GM12878 (cell line): Measurements from ENCODE around the gene IL1RL2. TPM values are rescaled to one million over a fixed set of nuclear protein-coding genes. Genes with fewer than 3 reads are reported as not detected.

ENCODE experiments used
- ATAC-seq: fragments of 200-7000 bp; cut with Tn5 transposase; 3 replicates; pipeline ENCODE4 v1.9.1; 2020; ENCODE audit warnings: mild to moderate bottlenecking, moderate library complexity
- BruUV-seq: library from RNA; stranded (reverse); fragments of 400-500 nt; replicated peaks from 2 replicates; lab custom pipeline; 2021; lab: Mats Ljungman, UMichigan
- CTCF ChIA-PET: fragments of 300-600 bp; sonication (Branson Sonifier 250); formaldehyde crosslinking; extraction: SDS; loops from one replicate; lab custom pipeline; 2021; ENCODE audit warnings: inconsistent platforms; lab: Yijun Ruan, JAX
- POLR2A ChIA-PET: fragments of 350-600 bp; formaldehyde crosslinking; extraction: SDS; loops from one replicate; lab custom pipeline; 2021; ENCODE audit warnings: inconsistent platforms; lab: Charles Lee
- RAD21 ChIA-PET: fragments of 300-600 bp; sonication (Branson Sonifier 250); formaldehyde crosslinking; loops from one replicate; lab custom pipeline; 2023; ENCODE audit warnings: antibody characterized with exemption; ENCODE audit not compliant: unreplicated experiment; lab: Charles Lee
- SMC1A ChIA-PET: fragments of 300-600 bp; sonication (Branson Sonifier 250); formaldehyde crosslinking; loops from one replicate; lab custom pipeline; 2023; ENCODE audit not compliant: unreplicated experiment, uncharacterized antibody; lab: Charles Lee
- DNase-seq: peaks from one replicate; pipeline ENCODE4 v3.0.0-alpha.2; 2011; ENCODE audit warnings: low read depth, low spot score
- FAIRE-seq: peaks from 3 replicates; lab custom pipeline; 2011; peaks lifted over from hg19 to GRCh38; lab: Jason Lieb, UNC
- H2AFZ ChIP-seq: 2 replicates; pipeline ENCODE4 v1.6.0; 2011; ENCODE audit warnings: low read depth, low read length, control low read depth; ENCODE audit not compliant: control insufficient read depth
- H3K27ac ChIP-seq: 2 replicates; pipeline ENCODE4 v1.5.1; 2011; ENCODE audit warnings: control low read depth; ENCODE audit not compliant: control insufficient read depth, insufficient read depth
- H3K27me3 ChIP-seq, 2 experiments: replicated peaks in 1 of 2; 2 replicates each; pipeline versions ENCODE4 v1.6.0 to v1.6.1; 2011; ENCODE audit warnings: low read length in 1 of 2; ENCODE audit not compliant: control insufficient read depth in 2 of 2, insufficient read depth in 2 of 2
- H3K36me3 ChIP-seq, 2 experiments: 2 replicates each; pipeline ENCODE4 v1.5.1; 2011; ENCODE audit warnings: low read length in 1 of 2; ENCODE audit not compliant: control insufficient read depth in 2 of 2, insufficient read depth in 2 of 2
- H3K4me1 ChIP-seq: 2 replicates; pipeline ENCODE4 v1.6.1; 2011; ENCODE audit warnings: mild to moderate bottlenecking, low read length, moderate library complexity, mixed read lengths; ENCODE audit not compliant: control insufficient read depth, insufficient read depth
- H3K4me2 ChIP-seq: 2 replicates; pipeline ENCODE4 v1.6.0; 2011; ENCODE audit warnings: control low read depth; ENCODE audit not compliant: control insufficient read depth, insufficient read depth
- H3K4me3 ChIP-seq: fragments of 200-600 bp; sonication (generic); 2 replicates; pipeline ENCODE4 v1.5.1; 2016
- H3K79me2 ChIP-seq: 2 replicates; pipeline ENCODE4 v1.6.0; 2011; ENCODE audit warnings: low read length; ENCODE audit not compliant: control insufficient read depth, insufficient read depth
- H3K9ac ChIP-seq: 2 replicates; pipeline ENCODE4 v1.8.0; 2011; ENCODE audit warnings: low read length, control low read depth, mixed read lengths; ENCODE audit not compliant: control insufficient read depth, insufficient read depth
- H3K9me3 ChIP-seq: replicated peaks from 3 replicates; pipeline ENCODE4 v1.5.1; 2011; ENCODE audit warnings: mild to moderate bottlenecking, low read length; ENCODE audit not compliant: control insufficient read depth, insufficient read depth
- H4K20me1 ChIP-seq: 2 replicates; pipeline ENCODE4 v1.6.0; 2011; ENCODE audit not compliant: control insufficient read depth, insufficient read depth
- BCL11A ChIP-seq: IDR thresholded peaks from 2 replicates; pipeline ENCODE4 v1.6.1; 2011; ENCODE audit warnings: low read depth, low read length
- BHLHE40 ChIP-seq, 2 experiments: fragments of 450-650 bp in 1 of 2; IDR thresholded peaks; 2 replicates each; pipeline ENCODE4 v1.6.1; 2011 to 2017; ENCODE audit warnings: low read depth in 2 of 2, borderline replicate concordance in 1 of 2, improper control_type of control experiment in 1 of 2, low read length in 1 of 2, mild to moderate bottlenecking in 1 of 2
- GATAD2B ChIP-seq: fragments of 450-650 bp; conservative IDR thresholded peaks from 2 replicates; pipeline ENCODE4 v1.6.1; 2017; ENCODE audit warnings: low read depth, mild to moderate bottlenecking, moderate library complexity
- HCFC1 ChIP-seq: fragments of 150-350 bp; IDR thresholded peaks from 2 replicates; pipeline ENCODE4 v1.6.1; 2014; ENCODE audit warnings: low read length
- MEF2A ChIP-seq: IDR thresholded peaks from 2 replicates; pipeline ENCODE4 v1.6.1; 2011; ENCODE audit warnings: low read depth, mild to moderate bottlenecking, low read length, moderate library complexity; ENCODE audit not compliant: insufficient read depth
- RBBP5 ChIP-seq: fragments of 200-600 bp; sonication (generic); conservative IDR thresholded peaks from 2 replicates; pipeline ENCODE4 v1.6.1; 2016
- SREBF2 ChIP-seq: IDR thresholded peaks from 2 replicates; pipeline ENCODE4 v1.6.1; 2012; ENCODE audit warnings: mild to moderate bottlenecking, low read length
- STAT3 ChIP-seq: IDR thresholded peaks from 2 replicates; pipeline ENCODE4 v1.6.1; 2011; ENCODE audit warnings: low read depth, low read length, improper control_type of control experiment
- TCF12 ChIP-seq: IDR thresholded peaks from 2 replicates; pipeline ENCODE4 v1.6.1; 2011; ENCODE audit warnings: low read depth, mild to moderate bottlenecking, low read length
- WGBS: methylation state at CpG from one replicate; pipeline ENCODE4 v1.1.6; 2016; ENCODE audit warnings: low lambda C conversion rate; ENCODE audit not compliant: insufficient replicate concordance, insufficient coverage; ENCODE audit errors: missing lambda C conversion rate; 5-methylcytosine and 5-hydroxymethylcytosine counted together
- in situ Hi-C: fragments of 300-500 bp; cut with MboI; formaldehyde crosslinking; loops from 9 replicates; pipeline ENCODE4 v1.14.3; 2018; ENCODE audit warnings: mixed read lengths
- intact Hi-C: fragments of 100-400 bp; cut with micrococcal nuclease; formaldehyde crosslinking; loops from one replicate; pipeline ENCODE4 v1.14.2; 2022; ENCODE audit not compliant: unreplicated experiment
- polyA plus RNA-seq, 11 experiments: library from polyadenylated mRNA; depleted of rRNA in 4 of 11; unstranded in 6 of 11; stranded (reverse) in 5 of 11; fragments of >200 nt; fragmentation: Nextera tagmentation in 4 of 11; fragmentation: Illumina TruSeq in 1 of 11; extraction: Ambion mirVana in 4 of 11; extraction: Trizol in 1 of 11; gene quantifications; 1 replicate in 1 of 11; 2 replicates in 10 of 11; pipeline versions ENCODE4 v1.2.1 to v1.2.3, GENCODE V29; 2011 to 2016; ENCODE audit warnings: inconsistent platforms in 2 of 11, missing spikeins in 2 of 11, low read depth in 1 of 11
- total RNA-seq, 4 experiments: library from RNA; depleted of rRNA in 3 of 4; stranded (reverse); fragments of >200 nt in 3 of 4; fragmentation: Illumina TruSeq in 1 of 4; extraction: Trizol in 1 of 4; gene quantifications; 2 replicates each; pipeline versions ENCODE4 v1.2.1 to v1.2.3, GENCODE V29; 2013 to 2021
- TF ChIP-seq, protein P1 (sequence below): fragments of 450-650 bp; formaldehyde crosslinking; IDR thresholded peaks from 2 replicates; pipeline ENCODE4 v1.4.0; 2020; ENCODE audit warnings: mild to moderate bottlenecking, moderate library complexity

IL1RL2 gene
- total and polyA plus RNA-seq, 10 of the 15 experiments (the other 5 are each of a cell fraction or from before 2014, with no cell fraction given): not detected

DNA sequence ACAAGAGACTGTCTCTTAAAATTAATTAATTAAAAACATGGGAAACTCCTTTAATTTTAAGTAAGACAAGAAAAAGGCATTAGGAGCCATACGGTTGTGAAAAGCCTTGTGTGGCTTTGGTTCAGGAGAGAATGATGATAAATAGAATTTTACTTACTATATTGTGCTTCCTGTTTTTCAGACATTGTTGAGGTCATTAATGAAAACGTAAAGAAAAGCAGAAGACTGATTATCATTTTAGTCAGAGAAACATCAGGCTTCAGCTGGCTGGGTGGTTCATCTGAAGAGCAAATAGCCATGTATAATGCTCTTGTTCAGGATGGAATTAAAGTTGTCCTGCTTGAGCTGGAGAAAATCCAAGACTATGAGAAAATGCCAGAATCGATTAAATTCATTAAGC lies 10.7 kb upstream of the IL1RL2 start:
- no peak for TF ChIP-seq RBBP5
- no peak for TF ChIP-seq GATAD2B
- TF ChIP-seq TCF12: no peak
- no peak for TF ChIP-seq SREBF2
- TF ChIP-seq, protein P1, sequence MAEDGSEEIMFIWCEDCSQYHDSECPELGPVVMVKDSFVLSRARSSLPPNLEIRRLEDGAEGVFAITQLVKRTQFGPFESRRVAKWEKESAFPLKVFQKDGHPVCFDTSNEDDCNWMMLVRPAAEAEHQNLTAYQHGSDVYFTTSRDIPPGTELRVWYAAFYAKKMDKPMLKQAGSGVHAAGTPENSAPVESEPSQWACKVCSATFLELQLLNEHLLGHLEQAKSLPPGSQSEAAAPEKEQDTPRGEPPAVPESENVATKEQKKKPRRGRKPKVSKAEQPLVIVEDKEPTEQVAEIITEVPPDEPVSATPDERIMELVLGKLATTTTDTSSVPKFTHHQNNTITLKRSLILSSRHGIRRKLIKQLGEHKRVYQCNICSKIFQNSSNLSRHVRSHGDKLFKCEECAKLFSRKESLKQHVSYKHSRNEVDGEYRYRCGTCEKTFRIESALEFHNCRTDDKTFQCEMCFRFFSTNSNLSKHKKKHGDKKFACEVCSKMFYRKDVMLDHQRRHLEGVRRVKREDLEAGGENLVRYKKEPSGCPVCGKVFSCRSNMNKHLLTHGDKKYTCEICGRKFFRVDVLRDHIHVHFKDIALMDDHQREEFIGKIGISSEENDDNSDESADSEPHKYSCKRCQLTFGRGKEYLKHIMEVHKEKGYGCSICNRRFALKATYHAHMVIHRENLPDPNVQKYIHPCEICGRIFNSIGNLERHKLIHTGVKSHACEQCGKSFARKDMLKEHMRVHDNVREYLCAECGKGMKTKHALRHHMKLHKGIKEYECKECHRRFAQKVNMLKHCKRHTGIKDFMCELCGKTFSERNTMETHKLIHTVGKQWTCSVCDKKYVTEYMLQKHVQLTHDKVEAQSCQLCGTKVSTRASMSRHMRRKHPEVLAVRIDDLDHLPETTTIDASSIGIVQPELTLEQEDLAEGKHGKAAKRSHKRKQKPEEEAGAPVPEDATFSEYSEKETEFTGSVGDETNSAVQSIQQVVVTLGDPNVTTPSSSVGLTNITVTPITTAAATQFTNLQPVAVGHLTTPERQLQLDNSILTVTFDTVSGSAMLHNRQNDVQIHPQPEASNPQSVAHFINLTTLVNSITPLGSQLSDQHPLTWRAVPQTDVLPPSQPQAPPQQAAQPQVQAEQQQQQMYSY (CRISPR knock-in tag): no peak
- no peak for TF ChIP-seq MEF2A
- no peak for TF ChIP-seq BHLHE40 (IDR thresholded peaks at IDR 0.05; ENCODE audit: borderline replicate concordance in 1 of 2, low read depth in 2 of 2, low read length in 1 of 2)
- no peak for TF ChIP-seq HCFC1
- TF ChIP-seq BCL11A: no peak
- TF ChIP-seq STAT3: no peak
- FAIRE-seq (no peak), ATAC-seq (no peak), DNase-seq (no peak)
- intact Hi-C loops: loop anchor here (2.0 kb wide), 1 partner anchor 59 kb away; no protein-coding TSS in a partner anchor
- H3K9ac ChIP-seq: no peak overlapping the region
- POLR2A ChIA-PET: no interaction called here
- BruUV-seq: no TSS peak
- H3K36me3 ChIP-seq: no peaks in the 10 kb centered on the region
- WGBS: 37% methylated on average over 3 of the region's 3 CpGs
- H3K4me3 ChIP-seq: no peak overlapping the region
- no peak overlapping the region for H3K27ac ChIP-seq
- RAD21 ChIA-PET: no interaction called here
- no peaks in the 10 kb centered on the region for H3K27me3 ChIP-seq
- SMC1A ChIA-PET: no interaction called here
- no peaks in the 10 kb centered on the region for H3K4me1 ChIP-seq
- H3K4me2 ChIP-seq: no peak overlapping the region
- no peaks in the 10 kb centered on the region for H3K9me3 ChIP-seq
- in situ Hi-C loops: no loop called here
- no peak overlapping the region for H2AFZ ChIP-seq
- H3K79me2 ChIP-seq: no peaks in the 10 kb centered on the region
- no peaks in the 10 kb centered on the region for H4K20me1 ChIP-seq
- CTCF ChIA-PET: interaction anchor here (1.5 kb wide), 1 partner anchor 10 kb away, joined by 4 read pairs; no protein-coding TSS in a partner anchor
